HG02678 (cell line): Measurements from ENCODE around the gene OAS3.
"Not testable (repeated sequence)": the region's sequence is repeated elsewhere in the genome, so short reads cannot be mapped to it uniquely, and the experiment has no call there.

Experiments used
- ATAC-seq: cut with Tn5 transposase; IDR thresholded peaks from one replicate; pipeline ENCODE4 v1.9.1; 2021; ENCODE audit warnings: mild to moderate bottlenecking, moderate library complexity; ENCODE audit not compliant: unreplicated experiment

OAS3 gene

DNA sequence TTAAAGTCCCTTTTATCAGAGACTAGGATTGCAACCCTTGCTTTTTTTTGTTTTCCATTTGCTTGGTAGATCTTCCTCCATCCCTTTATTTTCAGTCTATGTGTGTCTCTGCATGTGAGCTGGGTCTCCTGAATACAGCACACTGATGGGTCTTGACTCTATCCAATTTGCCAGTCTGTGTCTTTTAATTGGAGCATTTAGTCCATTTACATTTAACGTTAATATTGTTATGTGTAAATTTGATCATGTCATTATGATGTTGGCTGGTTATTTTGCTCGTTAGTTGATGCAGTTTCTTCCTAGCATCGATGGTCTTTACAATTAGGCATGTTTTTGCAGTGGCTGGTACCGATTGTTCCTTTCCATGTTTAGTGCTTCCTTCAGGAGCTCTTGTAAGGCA is 18.9 kb downstream of the OAS3 start:
- ATAC-seq, result not testable (repeated sequence)

- ATAC-seq, result no peak
These were observed 22.8 kb downstream of the OAS3 start for GRCh38 chr12:112961074-112961473.

DNA sequence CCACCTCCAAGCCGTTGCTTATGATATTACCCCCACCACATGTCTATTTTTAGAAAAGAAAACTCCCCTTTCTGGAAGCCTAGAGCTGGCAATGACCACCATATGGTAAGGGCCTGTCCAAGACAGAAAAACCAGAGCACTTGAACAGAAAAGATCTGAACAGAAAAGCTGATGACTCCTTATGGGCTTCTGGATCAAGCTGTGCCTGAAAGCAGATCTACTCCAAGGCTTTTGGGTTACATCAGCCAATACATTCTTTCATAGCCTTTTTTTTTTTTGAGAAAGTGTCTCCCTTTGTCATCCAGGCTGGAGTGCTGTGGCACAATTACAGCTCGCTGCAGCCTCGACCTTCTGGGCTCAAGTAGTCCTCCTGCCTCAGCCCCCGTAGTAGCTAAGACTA is 23.3 kb downstream of the OAS3 start:
- ATAC-seq, result no peak

- ATAC-seq, result no peak
These were observed 24.3 kb downstream of the OAS3 start for GRCh38 chr12:112962561-112962960.

GRCh38 chr12:112963227-112963861 is 25.1 kb downstream of the OAS3 start:
- ATAC-seq, result no peak

DNA sequence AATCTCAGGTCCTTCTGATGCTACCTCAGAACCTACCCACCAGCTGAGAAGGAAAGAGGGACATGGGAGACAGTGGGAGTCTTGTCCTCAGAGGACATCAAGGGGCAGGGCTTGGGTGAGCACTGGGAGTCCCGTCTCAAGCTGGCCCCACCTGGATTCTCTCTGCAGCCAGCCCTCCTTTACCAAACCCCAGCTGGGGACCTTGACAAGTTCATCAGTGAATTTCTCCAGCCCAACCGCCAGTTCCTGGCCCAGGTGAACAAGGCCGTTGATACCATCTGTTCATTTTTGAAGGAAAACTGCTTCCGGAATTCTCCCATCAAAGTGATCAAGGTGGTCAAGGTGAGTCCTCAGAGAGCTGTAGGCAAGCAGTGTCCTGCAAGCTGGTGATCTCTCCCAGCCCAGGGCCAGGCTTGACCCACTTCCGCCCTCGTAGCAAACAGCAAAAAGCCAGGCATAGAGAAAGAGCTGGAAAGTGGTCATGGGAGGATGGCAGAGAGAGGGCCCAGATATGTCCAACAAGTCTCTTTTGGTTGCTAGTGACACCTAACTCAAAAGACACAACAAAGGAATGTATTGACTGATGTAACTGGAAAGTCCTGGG is 25.9 kb downstream of the OAS3 start:
- no peak for ATAC-seq

DNA sequence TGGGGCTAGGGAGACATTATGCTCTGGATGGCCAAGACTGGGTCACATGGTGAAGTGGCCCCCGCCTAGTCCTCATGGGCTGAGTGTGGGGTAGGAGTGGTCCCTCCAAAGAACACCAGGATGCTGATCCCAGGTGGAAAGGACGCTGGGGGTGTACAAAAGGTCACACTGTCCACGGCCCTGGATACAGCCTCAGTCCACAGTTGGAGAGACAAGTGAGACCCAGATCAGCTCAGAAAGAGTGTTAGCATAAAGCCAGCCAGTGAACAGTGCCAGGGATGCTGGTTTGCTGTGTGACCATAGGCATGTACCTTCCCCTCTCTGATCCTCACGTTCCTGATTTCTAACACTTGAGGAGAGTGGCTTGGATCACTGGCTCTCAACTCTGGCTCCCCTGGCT is 26.6 kb downstream of the OAS3 start:
- no peak for ATAC-seq

DNA sequence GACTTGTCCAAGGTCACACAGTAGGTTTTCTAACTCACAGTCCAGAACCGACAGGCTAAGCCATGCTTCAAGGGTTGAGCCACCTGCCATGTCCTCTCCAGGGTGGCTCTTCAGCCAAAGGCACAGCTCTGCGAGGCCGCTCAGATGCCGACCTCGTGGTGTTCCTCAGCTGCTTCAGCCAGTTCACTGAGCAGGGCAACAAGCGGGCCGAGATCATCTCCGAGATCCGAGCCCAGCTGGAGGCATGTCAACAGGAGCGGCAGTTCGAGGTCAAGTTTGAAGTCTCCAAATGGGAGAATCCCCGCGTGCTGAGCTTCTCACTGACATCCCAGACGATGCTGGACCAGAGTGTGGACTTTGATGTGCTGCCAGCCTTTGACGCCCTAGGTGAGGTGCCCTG is 27.4 kb downstream of the OAS3 start:
- no peak for ATAC-seq

GRCh38 chr12:112967306-112967705 is 29.0 kb downstream of the OAS3 start:
- ATAC-seq, result no peak

- ATAC-seq, result no peak
These were observed 29.6 kb downstream of the OAS3 start for GRCh38 chr12:112967858-112968257.

DNA sequence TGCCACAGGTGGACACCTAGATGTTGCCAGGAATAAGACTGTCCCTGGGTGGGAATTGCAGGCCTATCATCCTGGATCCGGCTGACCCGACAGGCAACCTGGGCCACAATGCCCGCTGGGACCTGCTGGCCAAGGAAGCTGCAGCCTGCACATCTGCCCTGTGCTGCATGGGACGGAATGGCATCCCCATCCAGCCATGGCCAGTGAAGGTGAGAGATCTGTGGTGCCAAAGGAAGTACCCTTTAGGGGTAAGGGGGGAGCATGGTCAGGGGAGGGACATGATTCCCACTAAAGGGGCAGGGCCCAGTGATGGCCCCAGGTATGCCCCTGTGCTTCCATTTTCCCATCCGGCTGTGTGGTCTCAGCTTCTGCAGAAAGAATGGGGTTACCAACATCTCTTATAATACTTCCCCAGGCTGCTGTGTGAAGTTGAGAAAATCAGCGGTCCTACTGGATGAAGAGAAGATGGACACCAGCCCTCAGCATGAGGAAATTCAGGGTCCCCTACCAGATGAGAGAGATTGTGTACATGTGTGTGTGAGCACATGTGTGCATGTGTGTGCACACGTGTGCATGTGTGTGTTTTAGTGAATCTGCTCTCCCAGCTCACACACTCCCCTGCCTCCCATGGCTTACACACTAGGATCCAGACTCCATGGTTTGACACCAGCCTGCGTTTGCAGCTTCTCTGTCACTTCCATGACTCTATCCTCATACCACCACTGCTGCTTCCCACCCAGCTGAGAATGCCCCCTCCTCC is 31.5 kb downstream of the OAS3 start:
- ATAC-seq, result no peak

GRCh38 chr12:112970391-112970790 is 32.1 kb downstream of the OAS3 start:
- no peak for ATAC-seq

DNA sequence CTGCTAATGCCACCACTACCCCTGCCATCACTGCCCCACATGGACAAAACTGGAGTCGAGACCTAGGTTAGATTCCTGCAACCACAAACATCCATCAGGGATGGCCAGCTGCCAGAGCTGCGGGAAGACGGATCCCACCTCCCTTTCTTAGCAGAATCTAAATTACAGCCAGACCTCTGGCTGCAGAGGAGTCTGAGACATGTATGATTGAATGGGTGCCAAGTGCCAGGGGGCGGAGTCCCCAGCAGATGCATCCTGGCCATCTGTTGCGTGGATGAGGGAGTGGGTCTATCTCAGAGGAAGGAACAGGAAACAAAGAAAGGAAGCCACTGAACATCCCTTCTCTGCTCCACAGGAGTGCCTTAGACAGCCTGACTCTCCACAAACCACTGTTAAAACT is 33.0 kb downstream of the OAS3 start:
- ATAC-seq, result no peak

DNA sequence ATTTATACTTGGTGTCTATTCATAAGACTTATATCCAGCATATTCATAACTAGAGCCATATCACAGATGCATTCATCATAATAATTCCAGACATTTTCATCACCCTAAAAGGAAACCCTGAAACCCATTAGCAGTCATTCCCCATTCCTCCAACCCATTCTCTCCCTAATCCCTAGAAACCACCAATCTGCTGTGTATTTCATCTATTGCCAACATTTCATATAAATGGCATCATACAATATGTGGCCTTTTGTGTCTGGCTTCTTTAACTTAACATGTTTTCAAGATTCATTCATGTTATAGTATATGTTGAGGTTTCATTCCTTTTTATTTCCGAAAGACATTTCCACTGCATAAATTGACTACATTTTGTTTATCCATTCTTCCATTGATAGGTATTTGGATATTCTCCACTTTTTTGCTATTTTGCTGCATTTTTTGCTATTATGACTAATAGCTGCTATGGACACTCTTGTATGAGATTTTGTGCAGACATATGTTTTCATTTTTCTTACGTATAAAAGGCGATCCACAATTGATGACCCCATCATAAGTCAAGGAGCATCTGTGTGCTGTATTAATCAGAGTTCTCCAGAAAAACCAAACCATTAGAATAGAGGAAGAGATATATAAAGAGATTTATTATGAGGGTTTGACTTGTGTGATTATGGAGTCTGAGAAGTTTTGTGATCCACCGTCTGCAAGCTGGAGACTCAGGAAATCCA is 34.9 kb downstream of the OAS3 start:
- no peak for ATAC-seq

GRCh38 chr12:112973818-112974231 is 35.6 kb downstream of the OAS3 start:
- no peak for ATAC-seq

DNA sequence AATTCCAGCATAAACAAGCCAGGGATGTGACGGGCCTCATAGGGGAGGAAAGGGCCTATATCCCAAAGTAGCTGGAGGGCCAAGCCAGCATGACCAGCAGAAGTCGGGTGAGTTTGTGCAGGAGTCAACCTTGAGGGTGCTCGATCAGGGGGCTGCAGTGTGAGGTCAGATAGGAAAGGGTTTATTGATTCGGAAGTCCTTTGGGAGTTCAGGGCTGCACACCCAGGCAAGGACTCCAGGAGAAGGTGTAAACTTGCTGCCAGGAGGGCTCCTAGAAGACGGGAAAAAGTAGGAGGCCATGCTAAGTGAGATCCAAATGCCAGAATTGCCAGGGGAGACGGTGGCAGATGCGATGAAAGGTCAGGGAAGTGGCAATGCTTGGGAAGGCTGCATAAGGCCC is 36.6 kb downstream of the OAS3 start:
- ATAC-seq, result no peak

DNA sequence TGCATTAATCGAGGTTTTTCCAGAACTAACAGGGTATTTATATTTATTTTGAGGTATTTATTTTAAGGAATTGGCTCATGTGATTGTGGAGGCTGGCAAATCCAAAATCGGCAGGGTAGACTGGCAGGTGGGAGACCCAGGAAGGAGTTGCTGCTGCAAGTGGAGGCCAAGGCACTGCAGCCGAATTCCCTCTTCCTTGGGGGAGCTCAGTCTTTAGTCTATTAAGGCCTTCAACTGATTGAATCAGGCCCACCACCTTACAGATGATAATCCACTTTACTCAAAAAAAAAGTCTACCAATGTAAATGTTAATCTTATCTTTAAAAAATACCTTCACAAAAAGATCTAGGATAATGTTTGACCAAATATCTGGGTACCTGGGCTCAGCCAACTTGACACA is 38.9 kb downstream of the OAS3 start:
- no peak for ATAC-seq

- ATAC-seq, result no peak
These were observed 39.4 kb downstream of the OAS3 start for GRCh38 chr12:112977641-112978040.

DNA sequence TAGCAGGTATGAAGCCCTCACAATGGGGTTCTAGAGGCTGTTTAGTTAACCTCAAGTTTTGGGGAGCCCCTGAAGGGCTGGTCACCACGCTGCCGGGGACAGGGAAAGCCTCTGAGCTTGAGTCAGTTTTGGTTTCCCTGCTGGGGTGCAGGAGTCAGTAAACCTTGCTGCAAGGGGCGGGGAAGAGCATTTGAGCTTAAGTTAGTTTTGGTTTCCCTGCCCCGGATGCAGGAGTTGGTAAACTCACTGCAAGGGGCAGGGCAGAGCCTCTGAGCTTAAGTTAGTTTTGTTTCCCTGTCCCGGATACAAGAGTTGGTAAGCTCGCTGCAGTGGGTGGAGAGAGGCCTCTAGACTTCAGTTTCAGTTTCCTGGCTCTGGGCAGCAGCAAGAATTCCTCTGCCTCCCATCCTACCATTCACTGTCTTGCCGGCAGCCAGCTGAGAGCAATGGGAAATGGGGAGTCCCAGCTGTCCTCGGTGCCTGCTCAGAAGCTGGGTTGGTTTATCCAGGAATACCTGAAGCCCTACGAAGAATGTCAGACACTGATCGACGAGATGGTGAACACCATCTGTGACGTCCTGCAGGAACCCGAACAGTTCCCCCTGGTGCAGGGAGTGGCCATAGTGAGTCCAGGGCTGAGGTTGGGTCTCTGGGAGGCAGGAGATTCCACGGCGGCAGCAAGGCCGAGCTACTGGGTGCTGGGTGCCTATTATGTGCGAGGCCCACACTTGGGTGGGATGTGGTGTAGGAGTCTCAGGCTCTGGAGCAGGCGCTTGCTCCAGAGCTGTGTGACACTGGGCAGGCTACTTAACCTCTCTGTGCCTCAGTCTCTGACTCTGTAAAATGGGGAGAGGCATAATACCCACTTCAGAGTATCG is 40.1 kb downstream of the OAS3 start, which contains the start of gene OAS2:
Gene OAS2, plus strand, starts transcription at position 357 of the 878 bp plus-strand sequence. Its CDS starts 90 bp downstream, at position 447.
- peak; percentile 90 for ATAC-seq

DNA sequence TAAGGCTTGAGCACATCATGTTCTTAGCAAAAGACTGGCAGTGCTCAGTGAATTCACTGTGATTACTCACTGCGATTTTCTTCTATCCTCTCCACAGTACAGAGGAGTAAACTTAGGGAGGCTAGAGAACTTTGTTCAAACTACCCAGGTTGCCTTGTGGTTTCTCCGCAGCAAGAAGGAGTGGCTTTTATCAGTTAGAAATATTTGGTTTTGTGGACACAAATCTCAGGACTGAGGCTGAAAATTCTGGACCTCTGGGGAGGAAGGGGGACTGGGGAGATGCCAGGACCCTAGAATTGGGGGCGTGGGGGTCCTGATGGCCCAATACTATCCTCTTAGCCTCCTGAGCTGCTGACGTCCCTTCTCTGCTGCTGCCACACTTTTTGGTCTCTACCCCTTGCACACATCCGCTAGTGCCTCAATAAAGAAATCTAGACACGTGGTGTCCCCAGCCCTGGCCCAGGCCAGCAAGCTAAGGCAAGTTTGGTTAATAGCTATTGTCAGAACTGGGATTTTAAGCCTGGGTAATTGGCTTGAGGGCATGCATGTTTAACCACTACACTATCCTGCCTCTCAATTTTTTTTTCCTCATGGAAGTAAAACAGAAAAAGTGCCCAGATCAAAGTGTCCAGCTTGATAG is 40.9 kb downstream of the OAS3 start:
- ATAC-seq, result peak; percentile 36
